T-helper 17 cell (primary cell): ENCODE data around the gene SLIT3. TPM values are rescaled to one million over a fixed set of nuclear protein-coding genes. Genes with fewer than 3 reads are reported as not detected.

Source experiments
- ATAC-seq: fragments of 150-1000 bp; cut with Tn5 transposase; 2 replicates; pipeline ENCODE4 v1.10.0; 2021; ENCODE audit warnings: mild to moderate bottlenecking, moderate library complexity
- DNase-seq, 3 donors: peaks; one replicate each; pipeline versions ENCODE4 v3.0.0 to v3.0.0-alpha.2; 2020 to 2021
- H3K9me3 ChIP-seq: one replicate; pipeline ENCODE4 v1.7.0; 2013; ENCODE audit warnings: low read length, mild to moderate bottlenecking; ENCODE audit not compliant: control insufficient read depth, poor library complexity, severe bottlenecking
- H3K27ac Mint-ChIP-seq: one replicate; pipeline ENCODE4 v1.8.0; 2022; ENCODE audit warnings: mild to moderate bottlenecking, moderate library complexity, mixed read lengths
- H3K27me3 Mint-ChIP-seq: one replicate; pipeline ENCODE4 v1.8.0; 2022; ENCODE audit warnings: mixed read lengths
- H3K36me3 Mint-ChIP-seq: one replicate; pipeline ENCODE4 v1.8.0; 2022; ENCODE audit warnings: low read depth, mixed read lengths
- H3K4me1 Mint-ChIP-seq: one replicate; pipeline ENCODE4 v1.8.0; 2022; ENCODE audit warnings: mild to moderate bottlenecking, mixed read lengths
- H3K4me3 Mint-ChIP-seq: one replicate; pipeline ENCODE4 v1.8.0; 2022; ENCODE audit warnings: mild to moderate bottlenecking, moderate library complexity, mixed read lengths
- total RNA-seq, 4 donors: library from RNA in 2 of 4; stranded (reverse) in 2 of 4; gene quantifications; one replicate each; pipeline ENCODE4 v1.2.3 and lab custom pipeline; 2022 to 2026

The SLIT3 gene
- total RNA-seq, 2 donors from 2014 or later, result not detected

GRCh38 chr5:168727547-168727946 is 573.4 kb downstream of the SLIT3 start:
- H3K9me3 ChIP-seq, result peaks cover 4% of the 10 kb centered on the region
- DNase-seq (no peak), ATAC-seq (no peak)
- H3K36me3 Mint-ChIP-seq, result peaks cover 2% of the 10 kb centered on the region
- no peak overlapping the region for H3K4me3 Mint-ChIP-seq
- no peak overlapping the region for H3K27ac Mint-ChIP-seq
- H3K27me3 Mint-ChIP-seq, result peaks cover 9% of the 10 kb centered on the region
- no peaks in the 10 kb centered on the region for H3K4me1 Mint-ChIP-seq

GRCh38 chr5:168726342-168726741 is 574.6 kb downstream of the SLIT3 start:
- H3K4me1 Mint-ChIP-seq, result no peaks in the 10 kb centered on the region
- no peak overlapping the region for H3K27ac Mint-ChIP-seq
- ATAC-seq (no peak), DNase-seq (no peak)
- H3K27me3 Mint-ChIP-seq, result peaks cover 21% of the 10 kb centered on the region
- peaks cover 4% of the 10 kb centered on the region for H3K9me3 ChIP-seq
- no peak overlapping the region for H3K4me3 Mint-ChIP-seq
- peaks cover 2% of the 10 kb centered on the region for H3K36me3 Mint-ChIP-seq

- H3K9me3 ChIP-seq, result peaks cover 4% of the 10 kb centered on the region
- no peak overlapping the region for H3K27ac Mint-ChIP-seq
- DNase-seq (no peak), ATAC-seq (no peak)
- H3K27me3 Mint-ChIP-seq, result peaks cover 42% of the 10 kb centered on the region
- no peaks in the 10 kb centered on the region for H3K4me1 Mint-ChIP-seq
- no peak overlapping the region for H3K4me3 Mint-ChIP-seq
- peaks cover 2% of the 10 kb centered on the region for H3K36me3 Mint-ChIP-seq
Measured at GRCh38 chr5:168724227-168724626, 576.7 kb downstream of the SLIT3 start.

- H3K27me3 Mint-ChIP-seq, result peaks cover 52% of the 10 kb centered on the region
- H3K4me1 Mint-ChIP-seq, result no peaks in the 10 kb centered on the region
- ATAC-seq (no peak), DNase-seq (no peak)
- no peak overlapping the region for H3K27ac Mint-ChIP-seq
- H3K36me3 Mint-ChIP-seq, result peaks cover 2% of the 10 kb centered on the region
- H3K9me3 ChIP-seq, result peaks cover 4% of the 10 kb centered on the region
- H3K4me3 Mint-ChIP-seq, result no peak overlapping the region
Measured at GRCh38 chr5:168723037-168723436, 577.9 kb downstream of the SLIT3 start.

- DNase-seq (no peak), ATAC-seq (no peak)
- H3K9me3 ChIP-seq, result no peaks in the 10 kb centered on the region
- Mint-ChIP-seq H3K27me3 (peaks cover 55% of the 10 kb centered on the region), H3K27ac (no peak overlapping the region), H3K4me3 (no peak overlapping the region), H3K4me1 (no peaks in the 10 kb centered on the region), H3K36me3 (peaks cover 2% of the 10 kb centered on the region)
Measured at GRCh38 chr5:168721966-168722365, 579.0 kb downstream of the SLIT3 start.

- Mint-ChIP-seq H3K4me1 (no peaks in the 10 kb centered on the region), H3K36me3 (peaks cover 2% of the 10 kb centered on the region), H3K27ac (no peak overlapping the region), H3K27me3 (peaks cover 55% of the 10 kb centered on the region), H3K4me3 (no peak overlapping the region)
- no peak for ATAC-seq
- no peak for DNase-seq
- H3K9me3 ChIP-seq, result no peaks in the 10 kb centered on the region
Measured at GRCh38 chr5:168721002-168721753, 579.8 kb downstream of the SLIT3 start.

GRCh38 chr5:168720575-168720974 is 580.4 kb downstream of the SLIT3 start:
- H3K36me3 Mint-ChIP-seq, result peaks cover 2% of the 10 kb centered on the region
- H3K4me3 Mint-ChIP-seq, result no peak overlapping the region
- ATAC-seq (no peak), DNase-seq (no peak)
- no peak overlapping the region for H3K27ac Mint-ChIP-seq
- H3K4me1 Mint-ChIP-seq, result no peaks in the 10 kb centered on the region
- H3K27me3 Mint-ChIP-seq, result peaks cover 55% of the 10 kb centered on the region
- no peaks in the 10 kb centered on the region for H3K9me3 ChIP-seq

GRCh38 chr5:168714046-168714445 is 586.9 kb downstream of the SLIT3 start:
- no peaks in the 10 kb centered on the region for H3K36me3 Mint-ChIP-seq
- peaks cover 29% of the 10 kb centered on the region for H3K27me3 Mint-ChIP-seq
- DNase-seq (no peak), ATAC-seq (no peak)
- no peak overlapping the region for H3K27ac Mint-ChIP-seq
- H3K9me3 ChIP-seq, result no peaks in the 10 kb centered on the region
- H3K4me1 Mint-ChIP-seq, result peaks cover 2% of the 10 kb centered on the region
- H3K4me3 Mint-ChIP-seq, result no peak overlapping the region

- Mint-ChIP-seq H3K27ac (no peak overlapping the region), H3K4me3 (no peak overlapping the region), H3K36me3 (no peaks in the 10 kb centered on the region), H3K4me1 (peaks cover 2% of the 10 kb centered on the region), H3K27me3 (peaks cover 26% of the 10 kb centered on the region)
- DNase-seq, result no peak
- ATAC-seq, result no peak
- no peaks in the 10 kb centered on the region for H3K9me3 ChIP-seq
Measured at GRCh38 chr5:168713051-168713450, 587.9 kb downstream of the SLIT3 start.

GRCh38 chr5:168712280-168712924 is 588.5 kb downstream of the SLIT3 start:
- H3K4me3 Mint-ChIP-seq, result no peak overlapping the region
- DNase-seq (no peak), ATAC-seq (no peak)
- H3K4me1 Mint-ChIP-seq, result peaks cover 2% of the 10 kb centered on the region
- H3K27ac Mint-ChIP-seq, result no peak overlapping the region
- H3K27me3 Mint-ChIP-seq, result peaks cover 25% of the 10 kb centered on the region
- no peaks in the 10 kb centered on the region for H3K36me3 Mint-ChIP-seq
- H3K9me3 ChIP-seq, result no peaks in the 10 kb centered on the region

GRCh38 chr5:168710706-168711105 is 590.2 kb downstream of the SLIT3 start:
- Mint-ChIP-seq H3K27me3 (peaks cover 29% of the 10 kb centered on the region), H3K36me3 (no peaks in the 10 kb centered on the region)

GRCh38 chr5:168707716-168708695 is 592.9 kb downstream of the SLIT3 start:
- ATAC-seq (no peak), DNase-seq (no peak)
- Mint-ChIP-seq H3K27ac (no peak overlapping the region), H3K4me1 (no peaks in the 10 kb centered on the region), H3K36me3 (no peaks in the 10 kb centered on the region), H3K27me3 (peaks cover 28% of the 10 kb centered on the region), H3K4me3 (no peak overlapping the region)
- no peaks in the 10 kb centered on the region for H3K9me3 ChIP-seq

More at GRCh38 chr5:168710706-168711105, 590.2 kb downstream of the SLIT3 start:
- H3K27ac Mint-ChIP-seq, result no peak overlapping the region
- no peaks in the 10 kb centered on the region for H3K9me3 ChIP-seq
- no peak overlapping the region for H3K4me3 Mint-ChIP-seq
- H3K4me1 Mint-ChIP-seq, result peaks cover 2% of the 10 kb centered on the region
- no peak for DNase-seq
- no peak for ATAC-seq

- H3K4me1 Mint-ChIP-seq, result no peaks in the 10 kb centered on the region
- no peak overlapping the region for H3K4me3 Mint-ChIP-seq
- ATAC-seq, result no peak
- no peak overlapping the region for H3K27ac Mint-ChIP-seq
- no peaks in the 10 kb centered on the region for H3K9me3 ChIP-seq
- no peak for DNase-seq
- H3K27me3 Mint-ChIP-seq, result peaks cover 30% of the 10 kb centered on the region
- peaks cover 4% of the 10 kb centered on the region for H3K36me3 Mint-ChIP-seq
Measured at GRCh38 chr5:168706655-168707069, 594.3 kb downstream of the SLIT3 start.
